ENCODE results near the gene HTR7. TPM values are rescaled to one million over a fixed set of nuclear protein-coding genes. Genes with fewer than 3 reads are reported as not detected.

HTR7 gene
- total RNA-seq, 1 experiment from 2014 or later: 0.33 TPM

- no peak for ATAC-seq
- POLR2A ChIA-PET: no interaction called here
- TF ChIP-seq POLR2AphosphoS5 (IDR thresholded peaks at IDR 0.05; ENCODE audit: low read depth, low read length) (no peak), SIN3A (IDR thresholded peaks at IDR 0.05; ENCODE audit: borderline replicate concordance, insufficient read depth, low read depth, low read length) (no peak), TCF7L2 (IDR thresholded peaks at IDR 0.05; ENCODE audit: low read depth, low read length) (no peak), CTCF (IDR thresholded peaks at IDR 0.05) (no peak)
- TF ChIP-seq, protein P1, sequence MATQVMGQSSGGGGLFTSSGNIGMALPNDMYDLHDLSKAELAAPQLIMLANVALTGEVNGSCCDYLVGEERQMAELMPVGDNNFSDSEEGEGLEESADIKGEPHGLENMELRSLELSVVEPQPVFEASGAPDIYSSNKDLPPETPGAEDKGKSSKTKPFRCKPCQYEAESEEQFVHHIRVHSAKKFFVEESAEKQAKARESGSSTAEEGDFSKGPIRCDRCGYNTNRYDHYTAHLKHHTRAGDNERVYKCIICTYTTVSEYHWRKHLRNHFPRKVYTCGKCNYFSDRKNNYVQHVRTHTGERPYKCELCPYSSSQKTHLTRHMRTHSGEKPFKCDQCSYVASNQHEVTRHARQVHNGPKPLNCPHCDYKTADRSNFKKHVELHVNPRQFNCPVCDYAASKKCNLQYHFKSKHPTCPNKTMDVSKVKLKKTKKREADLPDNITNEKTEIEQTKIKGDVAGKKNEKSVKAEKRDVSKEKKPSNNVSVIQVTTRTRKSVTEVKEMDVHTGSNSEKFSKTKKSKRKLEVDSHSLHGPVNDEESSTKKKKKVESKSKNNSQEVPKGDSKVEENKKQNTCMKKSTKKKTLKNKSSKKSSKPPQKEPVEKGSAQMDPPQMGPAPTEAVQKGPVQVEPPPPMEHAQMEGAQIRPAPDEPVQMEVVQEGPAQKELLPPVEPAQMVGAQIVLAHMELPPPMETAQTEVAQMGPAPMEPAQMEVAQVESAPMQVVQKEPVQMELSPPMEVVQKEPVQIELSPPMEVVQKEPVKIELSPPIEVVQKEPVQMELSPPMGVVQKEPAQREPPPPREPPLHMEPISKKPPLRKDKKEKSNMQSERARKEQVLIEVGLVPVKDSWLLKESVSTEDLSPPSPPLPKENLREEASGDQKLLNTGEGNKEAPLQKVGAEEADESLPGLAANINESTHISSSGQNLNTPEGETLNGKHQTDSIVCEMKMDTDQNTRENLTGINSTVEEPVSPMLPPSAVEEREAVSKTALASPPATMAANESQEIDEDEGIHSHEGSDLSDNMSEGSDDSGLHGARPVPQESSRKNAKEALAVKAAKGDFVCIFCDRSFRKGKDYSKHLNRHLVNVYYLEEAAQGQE (IDR thresholded peaks at IDR 0.05; ENCODE audit: insufficient read depth in 1 of 2, low read depth in 2 of 2, low read length in 1 of 2): no peak
- no peaks in the 10 kb centered on the region for H3K4me1 ChIP-seq (ENCODE audit: control insufficient read depth, insufficient read depth, low read length)
- intact Hi-C loops (cut with micrococcal nuclease; ENCODE audit: unreplicated experiment): loop anchor here (1.0 to 10.0 kb wide), 3 partner anchors 38 to 996 kb away; no protein-coding TSS in a partner anchor
- no peaks in the 10 kb centered on the region for H3K36me3 ChIP-seq (ENCODE audit: control insufficient read depth, insufficient read depth, low read length)
- H3K27ac ChIP-seq (ENCODE audit: low read length): no peak overlapping the region
- CTCF ChIA-PET: no interaction called here
- H3K4me3 ChIP-seq (ENCODE audit: low read depth in 2 of 2, low read length in 2 of 2): no peak overlapping the region
- no peak for DNase-seq (ENCODE audit: low read depth, low spot score)
- in situ Hi-C loops (cut with HindIII; ENCODE audit: low pct_unique_long_range_greater_than_20kb, low sequenced_read_pairs): no loop called here
- no peaks in the 10 kb centered on the region for H3K9me3 ChIP-seq (ENCODE audit: control insufficient read depth, insufficient read depth, low read depth, low read length)
- no TSS peak for BruUV-seq (replicated peaks)
- H3K27me3 ChIP-seq (ENCODE audit: control insufficient read depth, insufficient read depth, low read length): peaks cover 24% of the 10 kb centered on the region
These were observed 68.9 kb downstream of the HTR7 start for GRCh38 chr10:90788968-90789367.

GRCh38 chr10:90788199-90788491, 69.7 kb downstream of the HTR7 start:
- CTCF ChIA-PET: interaction anchor here (1.0 to 1.3 kb wide), 2 partner anchors 37 to 47 kb away, joined by 3 read pairs; no protein-coding TSS in a partner anchor
- in situ Hi-C loops (cut with HindIII; ENCODE audit: low pct_unique_long_range_greater_than_20kb, low sequenced_read_pairs): no loop called here
- no TSS peak for BruUV-seq (replicated peaks)

More at GRCh38 chr10:90788199-90788491, 69.7 kb downstream of the HTR7 start:
- H3K27ac ChIP-seq (ENCODE audit: low read length): no peak overlapping the region
- no peaks in the 10 kb centered on the region for H3K4me1 ChIP-seq (ENCODE audit: control insufficient read depth, insufficient read depth, low read length)
- TF ChIP-seq POLR2AphosphoS5 (IDR thresholded peaks at IDR 0.05; ENCODE audit: low read depth, low read length) (no peak), CTCF (IDR thresholded peaks at IDR 0.05) (peak; percentile 9)
- H3K4me3 ChIP-seq (ENCODE audit: low read depth in 2 of 2, low read length in 2 of 2): no peak overlapping the region
- no peaks in the 10 kb centered on the region for H3K9me3 ChIP-seq (ENCODE audit: control insufficient read depth, insufficient read depth, low read depth, low read length)
- POLR2A ChIA-PET: no interaction called here
- no peak for DNase-seq (ENCODE audit: low read depth, low spot score)
- intact Hi-C loops (cut with micrococcal nuclease; ENCODE audit: unreplicated experiment): loop anchor here (1.0 to 10.0 kb wide), 3 partner anchors 37 to 995 kb away; no protein-coding TSS in a partner anchor
- no peaks in the 10 kb centered on the region for H3K36me3 ChIP-seq (ENCODE audit: control insufficient read depth, insufficient read depth, low read length)
- ATAC-seq: no peak
- peaks cover 24% of the 10 kb centered on the region for H3K27me3 ChIP-seq (ENCODE audit: control insufficient read depth, insufficient read depth, low read length)
